Measurements from ENCODE around the gene NFIX.

- TF ChIP-seq, protein P1, sequence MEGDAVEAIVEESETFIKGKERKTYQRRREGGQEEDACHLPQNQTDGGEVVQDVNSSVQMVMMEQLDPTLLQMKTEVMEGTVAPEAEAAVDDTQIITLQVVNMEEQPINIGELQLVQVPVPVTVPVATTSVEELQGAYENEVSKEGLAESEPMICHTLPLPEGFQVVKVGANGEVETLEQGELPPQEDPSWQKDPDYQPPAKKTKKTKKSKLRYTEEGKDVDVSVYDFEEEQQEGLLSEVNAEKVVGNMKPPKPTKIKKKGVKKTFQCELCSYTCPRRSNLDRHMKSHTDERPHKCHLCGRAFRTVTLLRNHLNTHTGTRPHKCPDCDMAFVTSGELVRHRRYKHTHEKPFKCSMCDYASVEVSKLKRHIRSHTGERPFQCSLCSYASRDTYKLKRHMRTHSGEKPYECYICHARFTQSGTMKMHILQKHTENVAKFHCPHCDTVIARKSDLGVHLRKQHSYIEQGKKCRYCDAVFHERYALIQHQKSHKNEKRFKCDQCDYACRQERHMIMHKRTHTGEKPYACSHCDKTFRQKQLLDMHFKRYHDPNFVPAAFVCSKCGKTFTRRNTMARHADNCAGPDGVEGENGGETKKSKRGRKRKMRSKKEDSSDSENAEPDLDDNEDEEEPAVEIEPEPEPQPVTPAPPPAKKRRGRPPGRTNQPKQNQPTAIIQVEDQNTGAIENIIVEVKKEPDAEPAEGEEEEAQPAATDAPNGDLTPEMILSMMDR (conservative IDR thresholded peaks at IDR 0.05 in 1 of 2, IDR thresholded peaks at IDR 0.05 in 1 of 2; ENCODE audit: extremely low read depth in 1 of 2, insufficient read depth in 1 of 2, low read depth in 1 of 2, low read length in 2 of 2), result no peak
- no peak for TF ChIP-seq EZH2 (IDR thresholded peaks at IDR 0.05; ENCODE audit: borderline replicate concordance, low read length)
Measured at GRCh38 chr19:12990431-12990830, 4.8 kb upstream of the NFIX start.
